Right renal pelvis (tissue), 4 donors: ENCODE data around the gene GIT2. TPM values are rescaled to one million over a fixed set of nuclear protein-coding genes. Genes with fewer than 3 reads are reported as not detected.
"Not testable (repeated sequence)": the region's sequence is repeated elsewhere in the genome, so short reads cannot be mapped to it uniquely, and the experiment has no call there.

ENCODE experiments used
- DNase-seq, 4 donors: peaks; one replicate each; pipeline ENCODE4 v3.0.0-alpha.2; 2013; ENCODE audit warnings: low read depth in 4 of 4, low spot score in 3 of 4, missing footprints in 1 of 4
- polyA plus RNA-seq, 4 donors: library from polyadenylated mRNA; unstranded; fragments of 120-200 nt; gene quantifications; one replicate each; pipeline ENCODE4 v1.2.1, GENCODE V29; 2013; ENCODE audit not compliant: insufficient read length in 4 of 4

GIT2 gene
- polyA plus RNA-seq, 4 donors: 31.6 to 44.1 (median 34.2) TPM

DNA sequence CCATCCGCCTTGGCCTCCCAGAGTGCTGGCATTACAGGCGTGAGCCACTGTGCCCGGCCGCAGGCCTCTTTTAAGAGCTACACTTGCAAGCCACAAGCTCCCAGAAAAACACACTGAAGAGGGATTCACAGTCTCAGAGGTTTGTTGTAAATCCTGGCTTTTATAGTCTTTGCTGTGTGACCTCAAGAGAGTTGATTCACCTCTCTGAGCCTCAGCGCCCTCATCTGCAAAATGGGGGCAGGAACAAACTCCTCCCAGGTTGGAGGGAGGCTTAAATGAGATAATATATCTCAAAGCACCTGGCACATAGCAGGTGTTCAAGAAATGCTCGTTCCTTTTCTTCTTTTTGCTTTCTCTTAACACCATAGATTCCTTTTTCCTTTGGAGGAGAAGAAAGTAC, 100.0 kb downstream of the GIT2 start:
- DNase-seq: no peak

DNA sequence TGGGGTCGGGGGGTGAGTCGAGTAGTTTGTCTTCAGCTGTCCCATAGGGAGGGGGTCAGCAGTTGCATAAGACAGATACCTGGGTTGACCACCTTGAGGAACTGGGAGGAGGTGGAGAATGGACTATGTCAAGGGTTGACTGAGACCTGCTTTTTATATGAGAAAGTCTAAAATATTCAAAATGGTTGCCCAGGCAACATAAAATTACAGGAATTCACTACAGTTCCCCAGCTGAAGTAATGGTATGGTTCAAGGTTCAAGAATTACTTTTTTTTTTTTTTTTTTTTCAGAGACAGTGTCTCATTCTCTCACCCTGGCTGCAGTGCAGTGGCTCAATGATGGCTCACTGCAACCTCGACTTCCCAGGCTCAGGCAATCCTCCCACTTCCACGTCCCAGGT, 101.2 kb downstream of the GIT2 start:
- DNase-seq: no peak

DNA sequence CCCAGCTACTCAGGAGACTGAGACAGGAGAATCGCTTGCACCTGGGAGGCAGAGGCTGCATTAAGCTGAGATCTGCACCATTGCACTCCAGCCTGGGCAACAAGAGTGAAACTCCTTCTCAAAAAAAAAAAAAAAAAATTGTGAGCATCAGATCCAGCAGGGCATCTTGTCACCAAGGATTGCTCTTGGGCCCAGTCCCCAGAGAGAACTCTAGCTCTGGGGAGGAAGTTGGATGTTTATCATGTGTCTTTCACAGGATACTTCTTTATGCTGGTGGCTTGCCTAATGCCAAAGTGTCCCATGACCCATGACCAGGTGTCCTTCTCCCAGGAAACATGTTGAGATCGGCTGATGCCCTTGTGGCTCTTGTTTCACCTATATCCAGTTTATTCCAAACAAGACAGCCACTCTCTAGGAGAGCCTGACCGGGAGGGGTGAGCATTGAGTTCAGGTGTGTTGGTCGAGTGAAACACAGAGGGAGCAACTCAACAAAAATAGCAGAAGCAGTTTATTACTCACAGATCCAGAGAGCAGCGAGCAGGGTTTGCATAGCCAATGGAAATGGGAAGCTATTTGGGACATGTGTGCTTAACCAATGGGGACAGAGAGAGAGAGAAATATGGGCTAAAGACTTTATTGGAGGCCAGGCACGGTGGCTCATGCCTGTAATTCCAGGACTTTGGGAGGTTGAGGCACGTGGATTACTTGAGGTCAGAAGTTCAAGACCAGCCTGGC, 102.7 kb downstream of the GIT2 start:
- no peak for DNase-seq

DNA sequence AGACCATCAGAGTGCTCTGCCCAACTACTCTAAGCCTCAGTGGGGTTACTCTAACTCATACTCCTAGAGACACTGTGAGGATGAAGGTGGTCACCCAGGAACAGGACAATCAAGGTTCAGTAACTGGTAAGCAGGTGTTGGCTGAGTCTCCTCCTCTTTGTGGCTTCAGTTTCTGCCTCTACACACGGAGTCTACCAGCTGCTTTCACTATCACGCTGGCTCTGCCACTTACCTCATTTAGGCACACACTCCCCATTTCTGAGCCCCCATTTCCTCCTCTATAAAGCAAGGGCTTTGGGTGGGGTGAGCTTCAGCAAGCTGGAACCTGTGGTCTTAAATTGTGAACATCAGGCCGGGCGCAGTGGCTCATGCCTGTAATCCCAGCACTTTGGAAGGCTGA, 103.4 kb downstream of the GIT2 start:
- DNase-seq: no peak

DNA sequence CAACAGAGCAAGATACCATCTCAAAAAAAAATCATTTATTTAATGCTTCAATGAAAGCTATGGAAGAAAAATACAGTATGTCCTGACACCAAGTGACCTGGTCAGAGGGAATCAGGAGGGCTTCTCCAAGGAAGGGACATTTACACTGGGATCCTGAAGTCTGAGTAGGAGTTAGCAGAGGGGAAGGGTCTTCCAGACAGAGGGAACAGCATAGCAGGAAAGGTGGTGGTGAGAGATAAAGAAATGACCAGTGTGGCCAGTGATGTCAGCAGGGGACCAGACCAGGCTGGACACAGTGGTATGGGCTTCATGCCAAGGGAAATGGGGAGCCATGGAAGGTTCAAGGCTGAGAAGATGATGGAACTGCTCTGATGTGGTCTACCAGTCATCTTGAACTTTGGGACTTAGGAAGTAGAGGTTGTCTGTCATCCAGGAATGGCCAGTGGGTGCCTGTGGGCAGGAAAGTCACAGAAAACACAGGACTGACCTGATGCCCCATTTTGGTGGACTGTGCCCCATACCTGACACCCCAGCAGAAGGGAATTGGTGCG, 103.9 kb downstream of the GIT2 start:
- no peak for DNase-seq

DNA sequence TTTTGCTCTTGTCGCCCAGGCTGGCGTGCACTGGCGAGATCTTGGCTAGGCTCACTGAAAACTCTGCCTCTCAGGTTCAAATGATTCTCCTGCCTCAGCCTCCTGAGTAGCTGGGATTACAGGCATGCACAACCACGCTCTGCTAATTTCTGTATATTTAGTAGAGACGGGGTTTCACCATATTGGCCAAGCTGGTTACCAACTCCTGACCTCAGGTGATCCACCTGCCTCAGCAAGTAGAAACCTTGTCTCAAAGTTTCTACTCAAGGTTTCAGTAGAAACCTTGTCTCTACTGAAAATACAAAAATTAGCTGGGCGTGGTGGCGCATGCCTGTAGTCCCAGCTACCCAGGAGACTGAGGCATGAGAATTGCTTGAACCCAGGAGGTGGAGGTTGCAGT, 104.4 kb downstream of the GIT2 start:
- not testable (repeated sequence) for DNase-seq

DNA sequence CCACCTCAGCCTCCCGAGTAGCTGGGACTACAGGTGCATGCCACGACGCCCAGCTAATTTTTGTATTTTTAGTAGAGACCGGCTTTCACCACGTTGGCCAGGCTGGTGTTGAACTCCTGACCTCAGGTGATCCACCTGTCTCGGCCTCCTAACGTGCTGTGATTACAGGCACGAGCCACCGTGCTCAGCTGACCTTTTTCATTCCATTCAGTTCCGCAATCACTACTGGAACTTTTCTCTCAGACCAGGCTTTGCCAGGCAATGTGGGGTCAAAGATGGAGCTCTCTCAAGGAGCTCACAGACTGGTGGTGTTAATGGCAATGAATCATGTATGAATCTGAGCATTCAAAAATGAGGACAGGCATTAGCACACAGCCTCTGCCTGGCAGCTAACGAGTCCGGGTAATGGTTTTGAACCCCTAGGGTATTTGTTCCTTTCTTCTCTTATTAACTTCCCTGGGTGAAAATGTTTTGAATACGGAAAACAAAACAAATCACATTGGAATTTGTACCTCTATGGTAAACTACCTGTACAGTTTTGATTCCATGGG, 105.5 kb downstream of the GIT2 start:
- DNase-seq: no peak

DNA sequence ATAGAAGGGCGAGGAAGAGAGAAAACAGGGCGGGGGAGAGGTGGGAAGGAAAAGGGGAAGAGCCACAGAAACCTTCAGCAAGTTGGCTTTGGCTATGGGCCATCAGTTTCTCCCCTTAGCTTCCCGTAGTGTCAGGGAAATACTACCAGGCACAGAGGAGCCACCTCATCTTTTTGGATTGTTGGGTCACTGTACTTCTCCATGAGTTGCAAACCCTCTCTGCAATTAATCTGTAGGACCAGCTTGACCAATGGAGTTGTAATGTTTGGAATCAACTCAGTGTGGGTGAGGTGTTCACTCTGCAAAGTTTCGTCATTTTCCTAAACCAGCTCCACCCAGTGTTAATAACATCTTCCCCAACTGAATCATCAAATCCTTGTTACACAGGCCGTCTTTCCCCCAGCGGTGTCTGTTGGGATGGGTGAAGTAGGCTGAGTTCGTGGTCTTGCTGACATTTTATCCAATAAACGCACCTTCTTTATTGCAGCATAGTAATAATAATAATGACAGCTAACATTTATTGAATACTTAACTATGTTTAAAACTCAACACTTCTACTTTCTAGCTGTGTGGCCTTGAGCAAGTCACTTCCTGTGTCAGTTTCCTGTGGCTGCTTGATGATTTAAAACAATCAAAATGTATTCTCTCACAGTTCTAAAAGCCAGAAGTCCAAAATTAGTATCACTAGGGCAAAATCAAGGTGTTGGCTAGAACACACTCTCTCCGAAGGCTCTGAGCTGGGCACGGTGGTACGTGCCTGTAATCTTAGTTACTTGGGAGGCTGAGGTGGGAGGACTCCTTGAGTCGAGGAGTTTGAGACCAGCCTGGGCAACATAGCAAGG, 107.8 kb downstream of the GIT2 start:
- no peak for DNase-seq

DNA sequence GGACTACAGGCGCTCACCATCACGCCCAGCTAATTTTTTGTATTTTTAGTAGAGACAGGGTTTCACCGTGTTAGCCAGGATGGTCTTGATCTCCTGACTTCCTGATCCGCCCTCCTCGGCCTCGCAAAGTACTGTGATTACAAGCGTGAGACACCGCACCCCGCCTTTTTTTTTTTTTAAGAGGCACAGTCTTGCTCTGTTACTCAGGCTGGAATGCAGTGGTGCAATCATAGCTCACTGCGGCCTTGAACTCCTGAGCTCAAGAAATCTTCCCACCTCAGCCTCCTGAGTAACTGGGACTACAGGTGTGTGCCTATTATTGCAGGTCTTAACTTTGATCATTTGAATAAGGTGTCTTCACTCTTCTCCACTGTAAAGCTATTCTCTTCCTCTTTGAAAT, 110.6 kb downstream of the GIT2 start:
- DNase-seq: no peak

DNA sequence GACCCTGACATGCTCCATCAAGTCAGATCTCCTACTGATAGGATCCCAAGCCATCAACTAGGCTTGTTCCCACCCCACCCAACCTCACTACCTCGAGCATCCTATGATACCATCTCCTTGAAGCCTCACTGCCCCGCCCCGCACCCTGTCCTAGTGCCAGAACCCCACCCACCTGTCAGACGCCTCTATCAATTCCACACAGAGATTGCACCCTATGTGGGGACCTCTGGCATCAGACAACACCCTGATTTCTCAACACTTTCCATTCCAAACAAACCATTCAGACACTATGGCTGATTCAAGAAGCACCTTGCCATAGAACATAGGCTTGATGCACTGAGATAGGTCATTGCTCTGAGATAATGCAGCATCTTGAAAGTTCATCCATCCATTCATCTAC, 112.7 kb downstream of the GIT2 start:
- DNase-seq: no peak

DNA sequence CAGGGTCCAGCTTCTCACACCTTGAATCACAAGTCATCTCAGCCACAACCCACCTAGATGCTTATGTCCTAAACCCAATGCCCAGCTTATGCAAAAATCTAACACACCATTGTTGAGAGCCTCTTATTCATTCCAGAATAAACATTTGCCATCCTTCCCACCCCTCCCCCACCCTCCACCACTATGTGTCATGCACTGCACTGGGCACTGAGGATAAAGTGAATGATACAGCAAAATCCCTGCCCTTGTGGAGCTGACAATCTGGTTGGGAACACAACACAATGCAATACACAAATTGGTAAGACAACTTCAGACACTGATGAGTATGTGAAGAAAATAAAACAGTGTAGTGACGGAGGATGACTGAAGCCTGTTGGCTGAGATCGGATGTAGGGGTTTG, 114.4 kb downstream of the GIT2 start:
- no peak for DNase-seq

DNA sequence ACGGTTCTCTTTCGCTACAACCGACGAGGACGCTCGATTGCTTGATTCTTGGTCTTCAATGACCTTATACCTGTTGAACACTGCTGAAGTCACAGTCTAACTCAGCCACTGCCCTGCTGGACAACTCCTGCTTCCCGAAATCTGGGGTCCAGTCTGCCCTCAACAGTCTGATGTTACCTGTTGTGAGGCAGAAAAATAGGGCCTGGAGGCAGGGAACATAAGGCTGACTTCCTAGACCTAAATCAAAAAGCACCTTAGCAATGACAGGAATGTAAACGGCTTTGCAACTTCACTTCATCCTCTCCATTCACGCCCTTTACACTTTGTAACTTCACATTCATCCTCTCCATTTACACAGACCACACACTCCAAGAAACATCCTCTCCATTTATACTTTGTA, 115.2 kb downstream of the GIT2 start:
- no peak for DNase-seq

DNA sequence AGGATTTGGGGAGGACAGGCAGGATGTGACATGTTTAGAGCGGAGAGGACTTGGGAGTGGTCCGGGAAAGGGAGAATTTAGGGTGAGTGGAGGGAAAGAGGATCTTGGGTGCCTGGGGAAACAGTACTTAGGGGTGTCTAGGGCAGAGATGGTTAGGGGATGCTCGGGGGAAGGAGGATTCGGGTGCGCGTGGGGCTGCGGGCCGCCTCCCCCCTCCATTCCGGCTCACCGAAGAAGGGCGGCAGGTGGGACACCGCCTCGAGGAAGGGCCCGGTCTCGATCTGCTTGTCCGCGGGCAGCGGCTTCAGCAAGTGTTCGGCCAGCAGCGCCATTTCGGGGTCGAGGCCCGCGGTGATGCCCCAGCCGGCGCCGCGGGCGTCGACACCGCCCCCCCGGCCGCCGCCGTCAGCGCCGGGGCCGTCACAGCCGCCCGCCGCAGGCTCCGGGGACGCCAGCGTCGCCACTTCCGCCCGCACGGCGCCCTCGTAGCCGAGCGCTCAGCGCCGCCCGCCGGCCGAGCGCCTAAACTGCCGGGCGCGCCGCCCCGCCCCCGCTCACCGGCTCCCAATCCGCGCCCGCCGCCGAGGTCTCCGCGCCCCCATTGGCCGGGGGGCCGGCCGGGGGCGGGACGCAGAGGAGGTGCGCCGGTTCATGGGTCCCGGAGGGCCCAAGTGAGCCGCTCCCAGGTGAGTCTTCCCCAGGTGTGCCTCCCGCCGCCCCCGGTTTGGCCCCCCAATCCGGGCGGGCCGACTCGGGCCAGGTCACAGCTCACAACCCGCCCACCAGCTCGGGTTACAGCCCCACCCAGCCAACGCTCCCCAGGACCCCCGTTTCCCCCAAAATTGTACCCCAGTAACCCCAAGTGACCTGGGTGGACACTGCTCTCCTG, 115.9 kb downstream of the GIT2 start, which contains the start of gene GLTP:
Gene GLTP (minus strand): TSS at position 499 of the 889 bp plus-strand sequence. CDS start 167 bp downstream, at position 332.
- DNase-seq: peak; percentile 70 to 82 (median 72)

Other genes starting within 250 kb of the GIT2 start
- 10 to 100 TPM; 12.0 to 16.1 (median 13.0) TPM for gene TRPV4, start 163.0 kb downstream of the GIT2 start, polyA plus RNA-seq
- gene GLTP, start 115.8 kb downstream of the GIT2 start, polyA plus RNA-seq: 10 to 100 TPM; 35.4 to 45.4 (median 37.7) TPM
- gene TCHP, start 96.1 kb downstream of the GIT2 start, polyA plus RNA-seq: 10 to 100 TPM; 19.5 to 22.4 (median 20.4) TPM
- gene ANKRD13A, start 3.1 kb upstream of the GIT2 start, polyA plus RNA-seq: 10 to 100 TPM; 37.0 to 44.3 (median 40.0) TPM
- 10 to 100 TPM; 32.0 to 34.2 (median 33.9) TPM for gene C12orf76, start 52.2 kb upstream of the GIT2 start, polyA plus RNA-seq
- gene IFT81, start 128.0 kb upstream of the GIT2 start, polyA plus RNA-seq: 10 to 100 TPM; 44.0 to 54.8 (median 52.7) TPM